OCI-LY7 (cell line): ENCODE measurements around the gene SMIM8. TPM values are rescaled to one million over a fixed set of nuclear protein-coding genes. Genes with fewer than 3 reads are reported as not detected.

ENCODE experiments used
- BruUV-seq: library from RNA; stranded (reverse); fragments of 400-500 nt; replicated peaks from 2 replicates; lab custom pipeline; 2021; lab: Mats Ljungman, UMichigan
- CTCF ChIA-PET: fragments of 300-600 bp; sonication (Branson Sonifier 250); formaldehyde crosslinking; loops from one replicate; lab custom pipeline; 2022; ENCODE audit warnings: antibody characterized with exemption; ENCODE audit not compliant: unreplicated experiment; lab: Charles Lee
- POLR2A ChIA-PET: fragments of 300-600 bp; sonication (Branson Sonifier 250); formaldehyde crosslinking; loops from one replicate; lab custom pipeline; 2022; ENCODE audit warnings: antibody characterized with exemption; lab: Charles Lee
- DNase-seq: peaks from one replicate; pipeline ENCODE4 v3.0.0-alpha.2; 2015; ENCODE audit warnings: low spot score
- H2AFZ ChIP-seq: fragments of 200-600 bp; sonication (generic), shearing (Covaris generic); 2 replicates; pipeline ENCODE4 v1.6.1; 2014; ENCODE audit warnings: mild to moderate bottlenecking, antibody characterized with exemption, low read length, moderate library complexity
- H3K27ac ChIP-seq: fragments of 200-600 bp; sonication (generic); 2 replicates; pipeline ENCODE4 v1.5.1; 2014; ENCODE audit warnings: mixed run types, low read depth, mild to moderate bottlenecking, moderate library complexity, low read length, inconsistent platforms; ENCODE audit not compliant: poor library complexity, severe bottlenecking
- H3K36me3 ChIP-seq: fragments of 200-600 bp; sonication (generic); 2 replicates; pipeline ENCODE4 v1.6.1; 2014; ENCODE audit warnings: mild to moderate bottlenecking, antibody characterized with exemption, low read length, moderate library complexity, mixed read lengths; ENCODE audit not compliant: insufficient read depth
- H3K4me1 ChIP-seq: fragments of 200-600 bp; sonication (generic); 2 replicates; pipeline ENCODE4 v1.5.1; 2014; ENCODE audit warnings: mild to moderate bottlenecking, low read length; ENCODE audit not compliant: insufficient read depth, poor library complexity, severe bottlenecking
- H3K4me2 ChIP-seq: fragments of 200-600 bp; sonication (generic); 2 replicates; pipeline ENCODE4 v1.6.1; 2014; ENCODE audit warnings: mild to moderate bottlenecking, low read length
- H3K4me3 ChIP-seq: fragments of 200-600 bp; sonication (generic); 2 replicates; pipeline ENCODE4 v1.5.1; 2014; ENCODE audit warnings: mild to moderate bottlenecking, low read depth, low read length; ENCODE audit not compliant: poor library complexity, severe bottlenecking
- H3K79me2 ChIP-seq: fragments of 200-600 bp; sonication (generic); 2 replicates; pipeline ENCODE4 v1.6.1; 2016; ENCODE audit warnings: low read depth, mild to moderate bottlenecking, low read length, moderate library complexity, mixed read lengths; ENCODE audit not compliant: insufficient read depth
- H3K9me2 ChIP-seq: fragments of 200-600 bp; sonication (generic); 2 replicates; pipeline ENCODE4 v1.6.1; 2016; ENCODE audit warnings: mild to moderate bottlenecking, low read length, mixed read lengths; ENCODE audit not compliant: insufficient read depth
- H3K9me3 ChIP-seq: fragments of 200-600 bp; sonication (generic); 2 replicates; pipeline ENCODE4 v1.6.1; 2014; ENCODE audit warnings: mild to moderate bottlenecking, mixed run types, low read length, mixed read lengths
- H4K20me1 ChIP-seq: fragments of 200-600 bp; sonication (generic); 2 replicates; pipeline ENCODE4 v1.6.1; 2014; ENCODE audit warnings: mild to moderate bottlenecking, antibody characterized with exemption, low read length, moderate library complexity, mixed read lengths; ENCODE audit not compliant: insufficient read depth
- CTCF ChIP-seq: fragments of 200-600 bp; sonication (generic); conservative IDR thresholded peaks from 2 replicates; pipeline ENCODE4 v1.5.1; 2014; ENCODE audit warnings: mild to moderate bottlenecking, antibody characterized with exemption, low read length, moderate library complexity, mixed read lengths
- EZH2phosphoT487 ChIP-seq: fragments of 200-600 bp; sonication (generic); IDR thresholded peaks from 2 replicates; pipeline ENCODE4 v1.6.1; 2018; ENCODE audit warnings: low read depth, borderline replicate concordance, mild to moderate bottlenecking, mixed run types, antibody characterized with exemption, low read length, moderate library complexity, mixed read lengths
- intact Hi-C: fragments of 100-400 bp; cut with micrococcal nuclease; formaldehyde crosslinking; loops from one replicate; pipeline ENCODE4 v1.10.0; 2022; ENCODE audit not compliant: unreplicated experiment
- total RNA-seq, 2 experiments: library from RNA; depleted of rRNA in 1 of 2; stranded (reverse); fragments of >200 nt in 1 of 2; shearing (Covaris generic) in 1 of 2; gene quantifications; 2 replicates each; pipeline ENCODE4 v1.2.3, GENCODE V29; 2014 to 2022

Gene SMIM8
- total RNA-seq, 2 experiments from 2014 or later = 6.6 to 12.5 TPM

GRCh38 chr6:87344731-87345130 lies 22.3 kb downstream of the SMIM8 start, which contains the start of gene C6orf163:
C6orf163 (plus strand) TSS chr6:87344813; CDS start chr6:87345100, 287 bp downstream.
- Histone ChIP-seq H3K9me3 (no peaks in the 10 kb centered on the region), H3K36me3 (0 out of 2 replicates have a peak, but pooled peaks cover 3% of the 10 kb centered on the region), H3K4me2 (no peak within 1 kb of the TSS), H2AFZ (no peak within 1 kb of the TSS), H3K9me2 (no peaks in the 10 kb centered on the region), H3K4me1 (no peaks in the 10 kb centered on the region), H3K27ac (no peak within 1 kb of the TSS), H3K79me2 (no peaks in the 10 kb centered on the region), H4K20me1 (no peaks in the 10 kb centered on the region), H3K4me3 (no peak within 1 kb of the TSS)
- no peak for TF ChIP-seq EZH2phosphoT487
- TF ChIP-seq CTCF = no peak
- no peak for DNase-seq
- intact Hi-C loops = no loop called here
- BruUV-seq = no TSS peak
- CTCF ChIA-PET = interaction anchor here (0.6 to 1.0 kb wide), 2 partner anchors 20 to 1471 kb away, joined by 3 read pairs; no protein-coding TSS in a partner anchor
- POLR2A ChIA-PET = no interaction called here

GRCh38 chr6:87346700-87347099 lies 24.3 kb downstream of the SMIM8 start:
- BruUV-seq = no TSS peak
- no peak overlapping the region for H3K4me3 ChIP-seq
- no peaks in the 10 kb centered on the region for H3K4me1 ChIP-seq
- H2AFZ ChIP-seq = no peak overlapping the region
- no peaks in the 10 kb centered on the region for H4K20me1 ChIP-seq
- H3K4me2 ChIP-seq = no peak overlapping the region
- ChIA-PET POLR2A (interaction anchor here (1.2 kb wide), 1 partner anchor 1524 kb away, joined by 3 read pairs; no protein-coding TSS in a partner anchor), CTCF (no interaction called here)
- no peaks in the 10 kb centered on the region for H3K79me2 ChIP-seq
- DNase-seq = no peak
- no peaks in the 10 kb centered on the region for H3K9me3 ChIP-seq
- no peaks in the 10 kb centered on the region for H3K36me3 ChIP-seq
- TF ChIP-seq EZH2phosphoT487 = no peak
- no peak for TF ChIP-seq CTCF
- intact Hi-C loops = no loop called here
- H3K9me2 ChIP-seq = no peaks in the 10 kb centered on the region
- H3K27ac ChIP-seq = no peak overlapping the region

GRCh38 chr6:87349896-87350295 lies 27.5 kb downstream of the SMIM8 start:
- Histone ChIP-seq H2AFZ (no peak overlapping the region), H3K27ac (no peak overlapping the region), H4K20me1 (no peaks in the 10 kb centered on the region), H3K4me2 (no peak overlapping the region), H3K9me3 (no peaks in the 10 kb centered on the region), H3K79me2 (no peaks in the 10 kb centered on the region), H3K4me1 (no peaks in the 10 kb centered on the region), H3K9me2 (no peaks in the 10 kb centered on the region), H3K4me3 (no peak overlapping the region), H3K36me3 (no peaks in the 10 kb centered on the region)
- intact Hi-C loops = no loop called here
- no TSS peak for BruUV-seq
- TF ChIP-seq EZH2phosphoT487 (no peak), CTCF (no peak)
- POLR2A ChIA-PET = interaction anchor here (0.7 kb wide), 1 partner anchor 211 kb away, joined by 3 read pairs; no protein-coding TSS in a partner anchor
- no peak for DNase-seq
- CTCF ChIA-PET = no interaction called here
